ENCODE data around the gene LDAH. TPM values are rescaled to one million over a fixed set of nuclear protein-coding genes. Genes with fewer than 3 reads are reported as not detected.
A peak's percentile ranks its signal among the peaks of the same experiment; 100 is the strongest.

Gene LDAH
- total RNA-seq, 1 donor from 2014 or later, result 18.3 TPM

DNA sequence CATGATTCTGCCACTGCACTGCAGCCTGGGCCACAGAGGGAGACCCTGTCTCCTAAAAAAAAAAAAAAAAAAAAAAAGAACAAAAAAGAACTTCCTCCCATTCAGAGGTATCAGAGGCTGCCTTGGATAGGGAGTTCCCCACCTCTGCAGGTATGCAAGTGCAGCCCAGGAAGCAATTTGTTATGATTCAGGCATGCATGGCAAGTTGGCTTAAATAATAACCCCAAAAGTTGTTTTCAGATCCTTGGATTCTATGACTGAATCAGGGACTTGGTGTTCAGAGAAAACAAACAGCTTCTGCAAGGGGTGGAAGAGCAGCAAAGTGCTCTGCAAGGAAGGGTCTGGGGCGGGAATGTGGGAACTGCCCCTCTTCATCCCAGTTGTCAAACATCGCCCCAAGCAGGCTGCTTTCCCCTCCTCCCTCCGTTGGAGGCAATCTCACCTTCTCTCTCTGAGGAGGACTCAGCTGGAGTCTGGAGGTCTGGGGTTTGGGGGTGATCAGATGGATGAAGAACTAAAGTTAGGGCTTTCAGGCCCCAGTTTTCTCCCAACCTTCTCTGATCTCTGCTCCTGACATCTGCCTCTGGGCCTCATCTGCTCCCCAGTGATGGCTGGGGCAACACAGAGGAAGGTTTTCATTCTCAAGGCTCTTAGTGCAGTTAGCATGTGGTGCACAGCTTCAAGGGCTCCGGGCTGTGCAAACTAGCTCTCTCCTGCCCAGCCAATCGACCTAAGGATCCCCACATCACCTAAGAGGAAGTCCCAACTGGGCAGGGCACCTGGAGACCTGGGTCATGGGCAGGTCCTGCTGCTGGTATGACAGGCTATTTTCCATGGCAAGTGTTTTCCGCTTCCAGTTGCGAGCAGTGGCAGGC is 159.5 kb downstream of the LDAH start:
- intact Hi-C loops (cut with DNase I), result no loop called here
- DNase-seq (ENCODE audit: low spot score) (no peak), ATAC-seq (no peak)

GRCh38 chr2:20662308-20662937 is 160.5 kb downstream of the LDAH start:
- DNase-seq (ENCODE audit: low spot score) (no peak), ATAC-seq (no peak)
- intact Hi-C loops (cut with DNase I), result no loop called here

GRCh38 chr2:20661421-20662307 is 161.2 kb downstream of the LDAH start:
- DNase-seq (ENCODE audit: low spot score) (peak; percentile 80), ATAC-seq (peak; percentile 76)
- intact Hi-C loops (cut with DNase I), result no loop called here

DNA sequence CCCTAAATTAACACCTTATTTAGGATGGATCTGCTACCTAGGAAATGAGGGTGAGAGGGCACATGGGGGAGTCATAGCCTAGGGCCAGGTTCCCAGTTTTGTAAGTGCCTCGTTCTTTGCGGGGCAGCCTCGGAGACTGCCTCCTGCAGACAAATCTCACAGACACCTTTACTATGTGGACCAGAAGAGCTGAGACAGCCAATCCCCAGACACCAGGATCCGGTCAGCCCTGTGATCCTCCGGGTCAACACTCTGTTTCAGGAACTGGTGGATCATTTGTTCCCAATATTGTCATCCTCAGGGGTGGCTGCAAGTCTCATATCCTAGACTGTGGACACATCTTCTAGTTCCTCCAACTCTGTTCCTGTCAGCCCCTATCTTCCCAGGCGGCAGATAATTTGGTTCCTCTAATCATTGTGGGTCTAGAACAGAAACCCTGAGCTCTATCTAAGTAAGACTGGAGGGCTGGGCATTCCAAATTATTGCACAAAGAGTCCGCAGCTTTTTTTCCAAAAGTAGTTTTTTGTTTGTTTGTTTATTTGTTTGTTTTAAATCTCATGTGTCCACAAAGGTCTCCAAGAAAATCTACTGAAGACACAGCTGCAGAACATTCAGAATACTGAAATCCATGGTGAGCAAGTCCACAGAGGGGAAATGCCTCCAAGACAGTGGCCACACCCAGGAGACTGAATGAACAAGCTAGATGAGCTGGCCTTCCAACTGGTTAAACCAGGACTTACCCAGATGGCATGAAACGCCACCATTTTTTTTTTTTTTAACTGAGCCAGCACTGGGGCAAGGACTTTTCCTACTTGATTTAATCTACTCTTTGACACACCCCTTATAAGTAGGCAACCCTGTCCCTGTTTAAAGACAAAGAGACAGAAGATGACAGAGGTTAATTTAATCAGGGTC is 162.1 kb downstream of the LDAH start:
- intact Hi-C loops (cut with DNase I), result no loop called here
- no peak for ATAC-seq
- no peak for DNase-seq (ENCODE audit: low spot score)

DNA sequence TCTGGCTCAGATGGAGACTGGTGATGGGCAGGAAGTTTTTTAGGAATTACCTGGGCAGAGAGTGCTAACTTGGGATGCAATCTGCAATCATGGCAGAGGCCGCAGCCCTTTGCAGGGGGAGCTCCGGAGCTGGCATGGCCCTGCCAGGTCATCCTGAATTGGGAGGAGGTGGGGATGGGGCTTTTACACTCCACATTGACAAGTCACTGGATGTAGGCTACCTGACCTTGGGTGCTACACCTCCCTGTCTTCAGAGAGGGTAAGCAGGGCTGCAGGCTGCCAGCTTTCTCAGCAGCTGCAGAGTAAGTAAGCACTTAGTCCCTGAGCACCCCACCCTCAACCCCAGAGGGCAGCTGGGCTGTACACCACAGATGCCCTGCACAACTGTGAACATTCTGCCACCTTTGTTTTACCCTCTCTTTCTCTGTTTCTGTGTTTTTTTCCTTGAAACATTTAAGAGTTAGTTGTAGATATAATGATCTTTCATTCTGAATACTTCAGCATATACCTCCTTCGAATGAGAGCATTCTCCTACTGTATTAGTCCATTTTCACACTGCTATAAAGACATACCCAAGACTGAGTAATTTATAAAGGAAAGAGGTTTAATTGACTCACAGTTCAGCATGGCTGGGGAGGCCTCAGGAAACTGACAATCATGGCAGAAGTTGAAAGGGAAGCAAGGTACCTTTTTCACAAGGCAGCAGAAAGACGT is 165.2 kb downstream of the LDAH start:
- ATAC-seq (no peak), DNase-seq (ENCODE audit: low spot score) (no peak)
- intact Hi-C loops (cut with DNase I), result no loop called here

- no peak for ATAC-seq
- DNase-seq (ENCODE audit: low spot score), result no peak
- intact Hi-C loops (cut with DNase I), result no loop called here
These were observed 166.3 kb downstream of the LDAH start for GRCh38 chr2:20656561-20656960.

- no peak for ATAC-seq
- DNase-seq (ENCODE audit: low spot score), result no peak
- intact Hi-C loops (cut with DNase I), result no loop called here
These were observed 168.4 kb downstream of the LDAH start for GRCh38 chr2:20654535-20654813.

GRCh38 chr2:20653695-20654534 is 169.0 kb downstream of the LDAH start:
- intact Hi-C loops (cut with DNase I), result no loop called here
- DNase-seq (ENCODE audit: low spot score) (no peak), ATAC-seq (no peak)

DNA sequence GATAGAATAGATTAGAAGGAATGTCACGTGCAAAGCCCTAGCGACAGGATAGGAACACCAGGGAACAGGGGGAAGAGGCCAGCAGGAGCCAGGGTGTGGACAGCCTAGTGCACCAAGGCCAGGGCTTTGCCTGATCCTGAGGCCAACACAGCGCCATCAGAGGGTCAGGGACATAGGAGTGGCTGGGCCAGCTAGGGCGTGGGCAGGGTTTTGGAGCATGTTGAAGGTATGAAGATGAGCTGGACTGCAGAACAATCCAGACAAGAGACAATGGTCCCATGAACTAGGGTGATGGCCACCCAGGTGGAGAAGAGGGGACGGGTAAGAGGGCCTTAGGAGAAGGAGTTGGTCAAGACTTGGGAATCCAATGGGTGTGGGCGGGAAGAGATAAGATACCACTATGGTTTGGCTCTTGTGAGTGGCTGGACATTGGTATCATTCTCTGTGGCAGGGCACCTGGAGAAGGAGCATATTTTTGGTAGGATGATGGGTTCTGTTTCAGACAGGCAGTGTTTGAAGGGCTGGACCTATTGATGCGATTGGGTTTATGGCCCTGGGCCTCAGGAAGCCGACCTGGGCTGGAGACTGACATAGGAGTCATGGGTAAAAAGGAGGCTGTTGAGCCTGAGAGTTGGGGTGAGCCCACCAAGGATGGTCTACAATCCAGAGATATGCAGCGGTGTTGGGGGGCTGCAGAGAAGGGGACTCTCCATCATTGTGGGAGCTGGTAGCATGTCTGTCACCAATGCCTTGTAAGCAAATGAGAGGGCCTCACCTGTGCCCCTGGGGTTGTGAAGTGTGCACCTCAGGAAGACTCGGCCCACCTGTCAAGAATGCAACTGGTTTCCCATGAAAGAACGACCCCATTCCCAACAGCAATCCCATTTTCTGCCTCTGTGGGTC is 170.0 kb downstream of the LDAH start:
- intact Hi-C loops (cut with DNase I), result no loop called here
- DNase-seq (ENCODE audit: low spot score) (no peak), ATAC-seq (no peak)

- DNase-seq (ENCODE audit: low spot score) (no peak), ATAC-seq (no peak)
- intact Hi-C loops (cut with DNase I), result no loop called here
These were observed 170.8 kb downstream of the LDAH start for GRCh38 chr2:20652141-20652540.

- no peak for DNase-seq (ENCODE audit: low spot score)
- intact Hi-C loops (cut with DNase I), result no loop called here
- ATAC-seq, result no peak
These were observed 171.2 kb downstream of the LDAH start for GRCh38 chr2:20651731-20652099.

GRCh38 chr2:20650877-20651730 is 171.8 kb downstream of the LDAH start, which contains the start of gene HS1BP3:
Gene HS1BP3, minus strand, starts transcription at chr2:20651098. Its CDS starts 35 bp downstream, at chr2:20651063.
- ATAC-seq (peak; percentile 88), DNase-seq (ENCODE audit: low spot score) (peak; percentile 90)
- intact Hi-C loops (cut with DNase I), result no loop called here

- ATAC-seq, result peak; percentile 42
- DNase-seq (ENCODE audit: low spot score), result no peak
These were observed 172.5 kb downstream of the LDAH start for GRCh38 chr2:20650393-20650876.

GRCh38 chr2:20649976-20650375 is 172.9 kb downstream of the LDAH start:
- ATAC-seq (no peak), DNase-seq (ENCODE audit: low spot score) (no peak)
- intact Hi-C loops (cut with DNase I), result loop anchor here (10.0 kb wide), 1 partner anchor 265 kb away; no protein-coding TSS in a partner anchor

More at GRCh38 chr2:20650393-20650876, 172.5 kb downstream of the LDAH start:
- intact Hi-C loops (cut with DNase I), result no loop called here

DNA sequence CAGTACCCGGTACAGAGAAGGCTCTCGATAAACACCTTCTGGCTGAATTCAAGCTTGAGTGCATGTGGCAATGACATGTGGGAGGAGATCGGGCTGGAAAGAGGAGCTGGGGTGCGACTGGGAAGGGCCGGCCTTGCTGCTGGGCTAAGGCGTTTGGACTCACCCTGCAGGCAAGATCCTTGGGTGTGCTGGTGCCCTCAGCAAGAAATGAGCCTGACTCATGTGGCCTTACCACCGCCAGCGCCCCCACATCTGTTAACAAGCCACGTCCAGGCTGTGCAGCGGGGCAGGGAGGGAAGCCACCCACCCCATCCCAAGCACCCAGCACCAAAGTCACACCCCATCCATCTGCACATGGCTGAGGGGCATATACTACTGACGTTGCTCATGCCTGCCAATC is 173.3 kb downstream of the LDAH start:
- intact Hi-C loops (cut with DNase I), result loop anchor here (10.0 kb wide), 1 partner anchor 265 kb away; no protein-coding TSS in a partner anchor
- DNase-seq (ENCODE audit: low spot score) (no peak), ATAC-seq (no peak)
